Muscle of arm (tissue), 12 donors: Measurements from ENCODE around the gene PIK3AP1. TPM values are rescaled to one million over a fixed set of nuclear protein-coding genes. Genes with fewer than 3 reads are reported as not detected.
"Not testable (repeated sequence)": the region's sequence is repeated elsewhere in the genome, so short reads cannot be mapped to it uniquely, and the experiment has no call there.

Experiments
- DNase-seq: peaks from one replicate; pipeline ENCODE4 v3.0.0-alpha.2; 2013
- polyA plus RNA-seq, 12 donors: library from polyadenylated mRNA; unstranded; fragments of 120-200 nt; gene quantifications; one replicate each; pipeline ENCODE4 v1.2.1, GENCODE V29; 2013; ENCODE audit not compliant: insufficient read length in 12 of 12

PIK3AP1 gene
- polyA plus RNA-seq, 12 donors: 1.5 to 7.3 (median 2.2) TPM; not detected in 1

GRCh38 chr10:96579133-96579532 is 141.2 kb downstream of the PIK3AP1 start:
- DNase-seq: no peak

DNA sequence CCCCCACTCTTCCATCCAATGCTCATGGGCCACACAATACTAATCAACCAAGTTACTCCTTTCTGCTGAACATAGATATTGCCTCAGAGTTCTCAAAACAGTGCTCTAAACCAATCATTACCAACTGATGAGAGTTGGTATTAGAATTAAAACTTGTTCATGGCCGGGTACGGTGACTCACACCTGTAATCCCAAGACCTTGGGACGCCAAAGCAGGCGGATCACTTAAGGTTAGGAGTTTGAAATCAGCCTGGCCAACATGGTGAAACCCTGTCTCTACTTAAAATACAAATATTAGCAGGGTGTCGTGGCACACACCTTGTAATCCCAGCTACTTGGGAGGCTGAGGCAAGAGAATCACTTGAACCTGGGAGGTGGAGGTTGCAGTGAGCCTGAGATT is 141.7 kb downstream of the PIK3AP1 start:
- no peak for DNase-seq

- no peak for DNase-seq
Observed at GRCh38 chr10:96578022-96578421, 142.3 kb downstream of the PIK3AP1 start.

GRCh38 chr10:96577069-96577468 is 143.2 kb downstream of the PIK3AP1 start:
- DNase-seq: no peak

- no peak for DNase-seq
Observed at GRCh38 chr10:96576277-96576980, 143.9 kb downstream of the PIK3AP1 start.

GRCh38 chr10:96574564-96574963 is 145.8 kb downstream of the PIK3AP1 start:
- DNase-seq: not testable (repeated sequence)

DNA sequence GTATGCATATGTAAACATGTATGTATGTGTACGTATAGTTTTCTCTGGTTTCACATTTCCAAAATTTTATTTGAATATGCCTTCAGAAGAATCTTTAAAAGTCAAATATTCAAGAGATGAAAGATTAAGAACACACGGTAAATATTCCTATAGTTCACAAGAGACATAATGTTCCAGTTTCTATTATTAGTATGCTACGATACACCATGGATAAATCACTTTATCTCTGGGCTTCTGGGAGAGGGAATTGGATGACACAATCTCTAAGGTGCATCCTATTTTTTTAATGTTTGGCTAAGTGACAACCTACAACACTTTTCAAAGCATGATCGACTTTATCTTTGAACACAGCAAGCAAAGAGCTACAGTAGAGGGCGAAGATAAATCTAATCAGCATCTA is 147.3 kb downstream of the PIK3AP1 start:
- DNase-seq: no peak

DNA sequence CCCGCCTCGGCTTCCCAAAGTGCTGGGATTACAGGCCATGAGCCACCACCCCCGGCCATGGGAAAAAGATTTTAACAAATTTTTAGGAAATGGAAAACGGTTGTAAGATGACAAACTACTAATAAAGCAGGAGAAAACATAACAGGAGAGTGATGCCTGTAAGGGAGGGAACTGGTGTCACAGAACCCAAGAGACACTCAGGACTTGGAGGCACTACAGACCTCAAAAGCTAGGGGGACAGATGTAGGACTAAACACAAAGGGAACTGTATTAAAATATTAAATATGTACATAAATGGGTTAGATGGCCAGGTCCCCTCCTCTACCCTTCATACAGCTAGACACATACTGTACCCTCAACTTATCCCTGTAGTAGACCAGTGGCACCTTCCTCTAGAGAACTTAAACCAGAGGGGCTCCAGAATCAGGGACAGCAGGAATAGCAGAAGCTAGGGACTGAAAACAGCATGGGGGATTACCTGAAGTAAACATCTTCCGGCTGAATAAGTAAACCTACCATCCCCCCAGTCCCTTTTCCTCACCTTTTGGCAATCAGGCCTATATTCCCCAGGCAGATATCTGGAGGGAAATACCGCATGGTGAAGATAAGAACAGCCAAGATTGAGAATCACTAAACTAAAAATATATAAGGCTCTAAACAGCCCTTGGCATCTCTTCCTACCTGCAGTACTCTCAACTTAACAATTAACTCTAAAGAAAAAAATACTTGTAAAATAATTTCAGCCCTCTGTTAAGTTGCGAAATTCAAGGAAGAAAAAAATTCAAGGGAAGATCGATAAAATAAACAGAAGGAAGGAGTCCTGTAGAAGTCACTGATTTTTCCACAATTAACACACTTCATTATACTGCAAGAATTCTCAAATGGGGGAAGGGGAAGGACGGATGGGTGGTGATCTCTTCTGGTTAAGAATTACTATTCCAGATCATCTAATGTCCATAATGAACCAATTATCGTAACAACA is 149.0 kb downstream of the PIK3AP1 start:
- DNase-seq: no peak

DNA sequence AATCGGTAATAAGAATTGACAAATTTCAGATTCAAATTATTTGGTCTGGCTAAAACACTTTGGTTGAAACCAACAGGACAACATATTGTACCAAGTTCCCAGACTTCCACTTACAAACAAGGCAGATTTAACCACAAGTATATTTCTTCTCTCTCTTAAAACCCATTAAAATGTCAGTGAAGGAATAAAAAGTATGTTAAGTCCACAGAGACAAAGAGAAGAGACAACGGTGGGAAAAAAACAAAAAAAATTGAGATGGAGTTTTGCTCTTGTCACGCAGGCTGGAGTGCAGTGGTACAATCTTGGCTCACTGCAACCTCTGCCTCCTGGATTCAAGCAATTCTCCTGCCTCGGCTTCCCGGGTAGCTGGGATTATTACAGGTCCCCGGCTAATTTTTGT is 149.8 kb downstream of the PIK3AP1 start:
- DNase-seq: no peak

- DNase-seq: no peak
Observed at GRCh38 chr10:96568402-96568801, 151.9 kb downstream of the PIK3AP1 start.

DNA sequence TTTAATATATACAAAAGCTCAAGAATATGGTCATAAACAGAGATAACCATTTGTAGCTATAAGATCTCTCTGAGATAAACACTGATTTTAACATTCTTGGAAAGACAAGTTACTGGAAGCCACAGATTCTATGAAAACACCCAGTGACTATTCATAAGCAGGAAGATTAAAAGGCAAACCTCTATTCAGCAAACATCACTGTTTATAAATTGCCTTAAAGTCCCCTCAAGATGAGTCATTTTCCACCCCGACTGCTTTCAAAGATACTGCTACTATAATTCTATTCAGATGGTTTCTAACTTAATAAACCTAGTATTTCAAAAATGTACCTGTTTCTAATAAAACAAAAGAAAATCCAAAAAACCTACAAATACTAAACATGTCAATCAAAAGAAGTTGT is 154.5 kb downstream of the PIK3AP1 start:
- DNase-seq: no peak

DNA sequence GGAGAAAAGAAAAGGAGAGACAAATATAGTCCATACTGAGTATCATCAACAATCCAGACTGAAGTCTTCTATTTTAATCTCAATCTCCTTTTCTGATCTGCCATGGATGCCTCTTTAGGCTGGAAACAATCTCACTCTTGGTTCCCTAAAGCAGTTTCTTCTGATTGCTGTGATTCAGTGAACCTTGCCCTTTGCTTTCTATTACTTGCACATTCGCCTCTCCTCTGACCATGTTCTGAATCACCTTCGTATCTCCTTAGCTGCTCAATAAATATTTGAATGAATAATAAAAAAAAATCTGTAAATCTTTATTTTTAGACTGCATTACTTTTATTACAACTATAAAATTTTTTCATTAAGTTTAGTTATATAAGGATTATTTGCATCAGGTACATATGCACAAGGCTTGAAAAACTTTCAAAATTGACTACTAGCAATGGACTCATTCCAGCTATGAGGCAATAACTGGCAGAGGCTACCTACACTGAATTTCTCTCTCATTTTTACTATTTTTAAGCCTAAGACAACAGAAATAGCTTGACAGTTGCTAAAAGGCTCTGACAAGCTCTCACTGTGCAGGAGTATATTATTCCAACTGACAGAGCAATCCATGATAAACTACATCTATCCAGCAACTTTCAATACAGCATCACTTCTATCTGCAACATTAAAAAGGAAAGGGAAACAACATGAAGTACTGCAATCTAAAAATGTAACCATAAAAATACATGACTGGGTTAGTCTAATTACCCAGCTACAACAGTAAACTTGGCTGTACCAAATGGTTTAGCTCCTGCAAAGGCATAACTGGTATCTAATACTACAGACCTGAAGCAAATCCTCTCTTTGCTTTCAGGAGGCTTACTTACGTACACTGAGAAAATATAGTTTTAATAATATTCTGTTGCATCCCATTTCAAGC is 159.1 kb downstream of the PIK3AP1 start:
- DNase-seq: no peak

- DNase-seq: no peak
Observed at GRCh38 chr10:96560489-96560888, 159.8 kb downstream of the PIK3AP1 start.

- peak; percentile 15 for DNase-seq
Observed at GRCh38 chr10:96556003-96556402, 164.3 kb downstream of the PIK3AP1 start.

GRCh38 chr10:96555330-96555729 is 165.0 kb downstream of the PIK3AP1 start:
- DNase-seq: no peak

DNA sequence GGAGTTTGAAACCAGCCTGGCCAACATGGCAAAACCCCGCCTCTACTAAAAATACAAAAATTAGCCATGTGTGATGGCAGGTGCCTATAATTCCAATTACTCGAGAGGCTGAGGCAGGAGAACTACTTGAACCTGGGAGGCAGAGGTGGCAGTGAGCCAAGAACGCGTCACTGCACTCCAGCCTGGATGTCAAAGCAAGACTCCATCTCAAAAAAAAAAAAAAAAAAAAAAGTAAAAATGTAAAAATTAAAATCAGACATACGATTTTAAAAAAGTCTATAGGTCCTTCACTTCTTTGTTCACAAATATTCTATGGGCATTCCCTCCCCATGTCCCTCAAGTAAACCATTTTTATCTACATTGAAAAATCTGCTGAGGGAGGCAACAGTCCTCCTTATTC is 171.7 kb downstream of the PIK3AP1 start:
- DNase-seq: no peak

GRCh38 chr10:96545558-96545957 is 174.8 kb downstream of the PIK3AP1 start:
- DNase-seq: not testable (repeated sequence)
